ENCODE data around the gene ANGPTL2. TPM values are rescaled to one million over a fixed set of nuclear protein-coding genes. Genes with fewer than 3 reads are reported as not detected.

ANGPTL2 gene
- polyA plus RNA-seq, 1 of the 3 experiments (the other 2 are of a cell fraction), result 12.3 TPM

DNA sequence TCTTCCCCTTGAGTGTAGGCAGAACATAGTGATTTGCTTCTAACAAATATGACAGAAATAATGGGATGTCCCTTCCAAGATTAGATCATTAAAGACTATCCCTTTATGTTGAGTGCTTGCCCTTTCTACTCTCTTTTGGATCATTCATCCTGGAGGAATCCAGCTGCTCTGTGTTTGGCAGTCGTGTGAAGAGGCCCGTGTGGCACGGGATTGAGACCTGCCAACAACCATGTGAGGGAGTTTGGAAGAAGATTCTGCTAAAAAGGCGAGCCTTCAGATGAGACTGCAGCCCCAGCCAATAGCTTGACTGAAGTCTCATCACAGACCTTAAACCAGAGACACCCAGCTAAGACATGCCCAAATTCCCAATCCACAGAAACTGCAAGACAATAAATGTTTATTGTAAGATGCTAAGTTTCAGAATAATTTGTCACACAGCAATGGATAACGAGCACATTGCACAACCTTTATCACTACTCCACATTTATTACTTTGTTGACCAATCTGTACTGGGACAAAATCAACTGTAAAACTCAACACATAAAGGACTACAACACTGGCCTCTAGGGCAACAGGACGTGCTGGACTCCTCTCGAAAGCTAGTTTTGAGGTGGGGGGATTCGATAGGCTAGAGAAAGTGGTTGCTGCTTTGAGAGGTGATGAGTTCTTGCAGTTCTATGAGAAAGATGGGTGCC is 42.8 kb downstream of the ANGPTL2 start:
- no peaks in the 10 kb centered on the region for H3K9me3 ChIP-seq
- ChIA-PET POLR2A (no interaction called here), CTCF (interaction anchor here (0.9 to 1.0 kb wide), 2 partner anchors 29 to 216 kb away, joined by 3 read pairs; no protein-coding TSS in a partner anchor)
- no peak overlapping the region for H3K9ac ChIP-seq
- H3K27ac ChIP-seq (ENCODE audit: low read depth in 2 of 2, low read length in 1 of 2), result no peak overlapping the region
- H3K9me2 ChIP-seq, result no peaks in the 10 kb centered on the region
- DNase-seq, result no peak
- H3K79me2 ChIP-seq (ENCODE audit: insufficient read depth), result no peaks in the 10 kb centered on the region
- no peak overlapping the region for H3K4me3 ChIP-seq (ENCODE audit: low read depth in 2 of 2, low read length in 1 of 2)
- no peaks in the 10 kb centered on the region for H3K27me3 ChIP-seq (ENCODE audit: insufficient read depth)
- H4K20me1 ChIP-seq (ENCODE audit: insufficient read depth), result no peaks in the 10 kb centered on the region
- H2AFZ ChIP-seq (ENCODE audit: low read depth), result no peak overlapping the region
- H3K4me2 ChIP-seq, result no peak overlapping the region
- no peaks in the 10 kb centered on the region for H3K36me3 ChIP-seq (replicated peaks in 1 of 2; ENCODE audit: control insufficient read depth in 1 of 2, insufficient read depth in 2 of 2, low read length in 1 of 2)
- TF ChIP-seq FOXM1 (IDR thresholded peaks at IDR 0.05; ENCODE audit: low read depth), result no peak
- no peak for TF ChIP-seq NRF1 (IDR thresholded peaks at IDR 0.05; ENCODE audit: low read depth, low read length)
- TF ChIP-seq RCOR1 (IDR thresholded peaks at IDR 0.05; ENCODE audit: low read length), result no peak
- no peak for TF ChIP-seq RFX5 (IDR thresholded peaks at IDR 0.05; ENCODE audit: low read length)
- TF ChIP-seq, protein P1, sequence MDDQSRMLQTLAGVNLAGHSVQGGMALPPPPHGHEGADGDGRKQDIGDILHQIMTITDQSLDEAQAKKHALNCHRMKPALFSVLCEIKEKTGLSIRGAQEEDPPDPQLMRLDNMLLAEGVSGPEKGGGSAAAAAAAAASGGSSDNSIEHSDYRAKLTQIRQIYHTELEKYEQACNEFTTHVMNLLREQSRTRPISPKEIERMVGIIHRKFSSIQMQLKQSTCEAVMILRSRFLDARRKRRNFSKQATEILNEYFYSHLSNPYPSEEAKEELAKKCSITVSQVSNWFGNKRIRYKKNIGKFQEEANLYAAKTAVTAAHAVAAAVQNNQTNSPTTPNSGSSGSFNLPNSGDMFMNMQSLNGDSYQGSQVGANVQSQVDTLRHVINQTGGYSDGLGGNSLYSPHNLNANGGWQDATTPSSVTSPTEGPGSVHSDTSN (IDR thresholded peaks at IDR 0.05), result no peak
- TF ChIP-seq, protein P2, sequence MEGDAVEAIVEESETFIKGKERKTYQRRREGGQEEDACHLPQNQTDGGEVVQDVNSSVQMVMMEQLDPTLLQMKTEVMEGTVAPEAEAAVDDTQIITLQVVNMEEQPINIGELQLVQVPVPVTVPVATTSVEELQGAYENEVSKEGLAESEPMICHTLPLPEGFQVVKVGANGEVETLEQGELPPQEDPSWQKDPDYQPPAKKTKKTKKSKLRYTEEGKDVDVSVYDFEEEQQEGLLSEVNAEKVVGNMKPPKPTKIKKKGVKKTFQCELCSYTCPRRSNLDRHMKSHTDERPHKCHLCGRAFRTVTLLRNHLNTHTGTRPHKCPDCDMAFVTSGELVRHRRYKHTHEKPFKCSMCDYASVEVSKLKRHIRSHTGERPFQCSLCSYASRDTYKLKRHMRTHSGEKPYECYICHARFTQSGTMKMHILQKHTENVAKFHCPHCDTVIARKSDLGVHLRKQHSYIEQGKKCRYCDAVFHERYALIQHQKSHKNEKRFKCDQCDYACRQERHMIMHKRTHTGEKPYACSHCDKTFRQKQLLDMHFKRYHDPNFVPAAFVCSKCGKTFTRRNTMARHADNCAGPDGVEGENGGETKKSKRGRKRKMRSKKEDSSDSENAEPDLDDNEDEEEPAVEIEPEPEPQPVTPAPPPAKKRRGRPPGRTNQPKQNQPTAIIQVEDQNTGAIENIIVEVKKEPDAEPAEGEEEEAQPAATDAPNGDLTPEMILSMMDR (IDR thresholded peaks at IDR 0.05), result no peak
- no peak for TF ChIP-seq YY1 (IDR thresholded peaks at IDR 0.05; ENCODE audit: low read depth)
- TF ChIP-seq NFIC (IDR thresholded peaks at IDR 0.05; ENCODE audit: borderline replicate concordance), result no peak
- no peak for TF ChIP-seq FOXJ3 (CRISPR knock-in tag; IDR thresholded peaks at IDR 0.05)
- TF ChIP-seq, protein P3, sequence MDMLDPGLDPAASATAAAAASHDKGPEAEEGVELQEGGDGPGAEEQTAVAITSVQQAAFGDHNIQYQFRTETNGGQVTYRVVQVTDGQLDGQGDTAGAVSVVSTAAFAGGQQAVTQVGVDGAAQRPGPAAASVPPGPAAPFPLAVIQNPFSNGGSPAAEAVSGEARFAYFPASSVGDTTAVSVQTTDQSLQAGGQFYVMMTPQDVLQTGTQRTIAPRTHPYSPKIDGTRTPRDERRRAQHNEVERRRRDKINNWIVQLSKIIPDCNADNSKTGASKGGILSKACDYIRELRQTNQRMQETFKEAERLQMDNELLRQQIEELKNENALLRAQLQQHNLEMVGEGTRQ (IDR thresholded peaks at IDR 0.05; ENCODE audit: borderline replicate concordance, low read depth, low read length), result no peak
- no peak for TF ChIP-seq GATA2 (CRISPR knock-in tag; IDR thresholded peaks at IDR 0.05)
- TF ChIP-seq TEAD4 (IDR thresholded peaks at IDR 0.05; ENCODE audit: borderline replicate concordance, insufficient read depth), result no peak
- TF ChIP-seq JUND (IDR thresholded peaks at IDR 0.05), result no peak
- TF ChIP-seq FOSL2 (IDR thresholded peaks at IDR 0.05; ENCODE audit: borderline replicate concordance, low read depth), result no peak
- TF ChIP-seq, protein P4, sequence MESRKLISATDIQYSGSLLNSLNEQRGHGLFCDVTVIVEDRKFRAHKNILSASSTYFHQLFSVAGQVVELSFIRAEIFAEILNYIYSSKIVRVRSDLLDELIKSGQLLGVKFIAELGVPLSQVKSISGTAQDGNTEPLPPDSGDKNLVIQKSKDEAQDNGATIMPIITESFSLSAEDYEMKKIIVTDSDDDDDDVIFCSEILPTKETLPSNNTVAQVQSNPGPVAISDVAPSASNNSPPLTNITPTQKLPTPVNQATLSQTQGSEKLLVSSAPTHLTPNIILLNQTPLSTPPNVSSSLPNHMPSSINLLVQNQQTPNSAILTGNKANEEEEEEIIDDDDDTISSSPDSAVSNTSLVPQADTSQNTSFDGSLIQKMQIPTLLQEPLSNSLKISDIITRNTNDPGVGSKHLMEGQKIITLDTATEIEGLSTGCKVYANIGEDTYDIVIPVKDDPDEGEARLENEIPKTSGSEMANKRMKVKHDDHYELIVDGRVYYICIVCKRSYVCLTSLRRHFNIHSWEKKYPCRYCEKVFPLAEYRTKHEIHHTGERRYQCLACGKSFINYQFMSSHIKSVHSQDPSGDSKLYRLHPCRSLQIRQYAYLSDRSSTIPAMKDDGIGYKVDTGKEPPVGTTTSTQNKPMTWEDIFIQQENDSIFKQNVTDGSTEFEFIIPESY (IDR thresholded peaks at IDR 0.05; ENCODE audit: borderline replicate concordance, low read depth), result no peak
- TF ChIP-seq EZH2phosphoT487 (IDR thresholded peaks at IDR 0.05; ENCODE audit: borderline replicate concordance, low read depth), result no peak
- TF ChIP-seq TAF1 (IDR thresholded peaks at IDR 0.05; ENCODE audit: borderline replicate concordance, low read depth, low read length), result no peak
- WGBS (ENCODE audit: low lambda C conversion rate), result 79% methylated on average over 8 of the region's 8 CpGs
- H3F3A ChIP-seq (replicated peaks; ENCODE audit: insufficient read depth), result no peaks in the 10 kb centered on the region
- H3K4me1 ChIP-seq (ENCODE audit: control insufficient read depth in 1 of 2, insufficient read depth in 2 of 2, low read depth in 1 of 2, low read length in 1 of 2), result peaks cover 0 to 4% of the 10 kb centered on the region in 2 experiments; a peak in 1 of 4 replicates

Measured in SK-N-SH (cell line).